SU-DHL-6 (cell line): ENCODE data around the gene TIMM10.

Source experiments
- EZH2phosphoT487 ChIP-seq: fragments of 200-600 bp; sonication (generic), shearing (Covaris generic); conservative IDR thresholded peaks from 2 replicates; pipeline ENCODE4 v1.6.1; 2018; ENCODE audit warnings: mild to moderate bottlenecking, antibody characterized with exemption, low read length, moderate library complexity, mixed read lengths
- TF ChIP-seq, protein P1 (sequence below): fragments of 200-600 bp; sonication (generic); IDR thresholded peaks from one replicate; pipeline ENCODE4 v1.5.1; 2017; ENCODE audit warnings: antibody characterized with exemption, mild to moderate bottlenecking, low read length, moderate library complexity; ENCODE audit not compliant: insufficient read depth, poor library complexity, severe bottlenecking

DNA sequence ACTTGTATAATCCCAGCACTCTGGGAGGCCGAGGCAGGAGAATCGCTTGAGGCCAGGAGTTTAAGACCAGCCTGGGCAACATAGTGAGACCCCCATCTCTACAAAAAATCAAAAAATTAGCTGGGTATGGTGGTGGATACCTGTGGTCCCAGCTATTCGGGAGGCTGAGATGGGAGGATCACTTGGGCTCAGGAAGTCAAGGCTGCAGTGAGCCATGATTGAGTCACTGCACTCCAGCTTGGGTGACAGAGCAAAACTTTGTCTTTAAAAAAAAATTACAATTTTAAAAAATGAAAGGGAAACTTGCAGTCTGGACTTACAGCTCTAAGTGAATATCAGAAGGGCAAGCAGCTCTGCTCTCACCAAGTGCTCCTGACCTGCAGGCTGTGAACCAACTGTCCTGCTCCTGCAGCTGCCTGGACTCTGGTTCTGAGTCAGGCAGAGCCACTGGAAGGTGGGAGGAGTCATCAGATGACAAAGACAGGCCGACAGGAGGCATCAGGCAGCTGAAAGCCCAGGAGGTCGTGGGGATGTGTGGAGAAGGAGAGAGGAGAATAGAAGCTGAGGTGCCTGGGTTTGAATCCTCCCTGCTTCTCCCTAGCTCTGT, 16.4 kb upstream of the TIMM10 start:
- TF ChIP-seq, protein P1, sequence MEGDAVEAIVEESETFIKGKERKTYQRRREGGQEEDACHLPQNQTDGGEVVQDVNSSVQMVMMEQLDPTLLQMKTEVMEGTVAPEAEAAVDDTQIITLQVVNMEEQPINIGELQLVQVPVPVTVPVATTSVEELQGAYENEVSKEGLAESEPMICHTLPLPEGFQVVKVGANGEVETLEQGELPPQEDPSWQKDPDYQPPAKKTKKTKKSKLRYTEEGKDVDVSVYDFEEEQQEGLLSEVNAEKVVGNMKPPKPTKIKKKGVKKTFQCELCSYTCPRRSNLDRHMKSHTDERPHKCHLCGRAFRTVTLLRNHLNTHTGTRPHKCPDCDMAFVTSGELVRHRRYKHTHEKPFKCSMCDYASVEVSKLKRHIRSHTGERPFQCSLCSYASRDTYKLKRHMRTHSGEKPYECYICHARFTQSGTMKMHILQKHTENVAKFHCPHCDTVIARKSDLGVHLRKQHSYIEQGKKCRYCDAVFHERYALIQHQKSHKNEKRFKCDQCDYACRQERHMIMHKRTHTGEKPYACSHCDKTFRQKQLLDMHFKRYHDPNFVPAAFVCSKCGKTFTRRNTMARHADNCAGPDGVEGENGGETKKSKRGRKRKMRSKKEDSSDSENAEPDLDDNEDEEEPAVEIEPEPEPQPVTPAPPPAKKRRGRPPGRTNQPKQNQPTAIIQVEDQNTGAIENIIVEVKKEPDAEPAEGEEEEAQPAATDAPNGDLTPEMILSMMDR, result no peak
- no peak for TF ChIP-seq EZH2phosphoT487
